ENCODE measurements around the gene GART. TPM values are rescaled to one million over a fixed set of nuclear protein-coding genes. Genes with fewer than 3 reads are reported as not detected.

GART gene
- total RNA-seq, 4 donors from 2014 or later, result 45.4 to 69.0 (median 61.7) TPM

- no peaks in the 10 kb centered on the region for H3K9me3 ChIP-seq
- H3K27me3 ChIP-seq, result no peaks in the 10 kb centered on the region
- peak within 1 kb of the TSS; percentile 96 to 99 (median 98) for H3K27ac ChIP-seq
- peak; percentile 92 to 100 (median 98) for DNase-seq
- peaks cover 0 to 8% (median 3%) of the 10 kb centered on the region in 4 donors for H3K4me1 ChIP-seq
- H3K36me3 ChIP-seq, result no peaks in the 10 kb centered on the region
- peak; percentile 32 to 70 (median 50) for TF ChIP-seq CTCF (IDR thresholded peaks at IDR 0.05)
- TF ChIP-seq POLR2A (IDR thresholded peaks at IDR 0.05), result peak; percentile 81 to 93
- H3K4me3 ChIP-seq, result peak within 1 kb of the TSS; percentile 89 to 95 (median 91)
Observed at GRCh38 chr21:33479679-33480480, 62.0 kb downstream of the GART start, which contains the start of gene TMEM50B. Gene TMEM50B (minus strand): TSS chr21:33479974. CDS start chr21:33468885, 11,089 bp downstream.

GRCh38 chr21:33478935-33479678 is 62.8 kb downstream of the GART start:
- peaks cover 0 to 8% (median 3%) of the 10 kb centered on the region in 4 donors for H3K4me1 ChIP-seq
- H3K9me3 ChIP-seq, result no peaks in the 10 kb centered on the region
- peak overlapping the region; percentile 89 to 95 (median 91) for H3K4me3 ChIP-seq
- peak; percentile 39 to 60 (median 58) for DNase-seq
- H3K27ac ChIP-seq, result peak overlapping the region; percentile 96 to 99 (median 98)
- H3K27me3 ChIP-seq, result no peaks in the 10 kb centered on the region
- H3K36me3 ChIP-seq, result no peaks in the 10 kb centered on the region
- TF ChIP-seq CTCF (IDR thresholded peaks at IDR 0.05) (peak in 2 of 6 experiments; percentile 5 to 20), POLR2A (IDR thresholded peaks at IDR 0.05) (no peak)

GRCh38 chr21:33478182-33478581 is 63.7 kb downstream of the GART start:
- H3K27me3 ChIP-seq, result no peaks in the 10 kb centered on the region
- H3K36me3 ChIP-seq, result no peaks in the 10 kb centered on the region
- no peaks in the 10 kb centered on the region for H3K9me3 ChIP-seq
- DNase-seq, result no peak
- no peak for TF ChIP-seq POLR2A (IDR thresholded peaks at IDR 0.05)
- peak in 1 of 6 experiments; percentile 2 for TF ChIP-seq CTCF (IDR thresholded peaks at IDR 0.05)
- peaks cover 0 to 8% (median 3%) of the 10 kb centered on the region in 4 donors for H3K4me1 ChIP-seq
- peak overlapping the region in 1 of 4 donors; percentile 99 for H3K27ac ChIP-seq
- H3K4me3 ChIP-seq, result peak overlapping the region; percentile 18 to 92 (median 90)

GRCh38 chr21:33477066-33477465 is 64.9 kb downstream of the GART start:
- no peak for DNase-seq

More at GRCh38 chr21:33477066-33477465, 64.9 kb downstream of the GART start:
- Histone ChIP-seq H3K9me3 (no peaks in the 10 kb centered on the region), H3K27ac (no peak overlapping the region), H3K4me1 (peaks cover 0 to 8% (median 3%) of the 10 kb centered on the region in 4 donors), H3K36me3 (no peaks in the 10 kb centered on the region), H3K4me3 (no peak overlapping the region), H3K27me3 (no peaks in the 10 kb centered on the region)
- no peak for TF ChIP-seq POLR2A (IDR thresholded peaks at IDR 0.05)
- no peak for TF ChIP-seq CTCF (IDR thresholded peaks at IDR 0.05)

Data from Peyer's patch (tissue), 4 donors.